Ammon's horn (tissue), 1 donor: ENCODE data around the gene TOB1.
"Not testable (repeated sequence)": the region's sequence is repeated elsewhere in the genome, so short reads cannot be mapped to it uniquely, and the experiment has no call there.

ENCODE experiments used
- DNase-seq: peaks from one replicate; pipeline ENCODE4 v3.0.0-alpha.2; 2016; ENCODE audit warnings: low spot score

TOB1 gene

GRCh38 chr17:50898369-50899004 lies 32.3 kb upstream of the TOB1 start:
- DNase-seq, result no peak

DNA sequence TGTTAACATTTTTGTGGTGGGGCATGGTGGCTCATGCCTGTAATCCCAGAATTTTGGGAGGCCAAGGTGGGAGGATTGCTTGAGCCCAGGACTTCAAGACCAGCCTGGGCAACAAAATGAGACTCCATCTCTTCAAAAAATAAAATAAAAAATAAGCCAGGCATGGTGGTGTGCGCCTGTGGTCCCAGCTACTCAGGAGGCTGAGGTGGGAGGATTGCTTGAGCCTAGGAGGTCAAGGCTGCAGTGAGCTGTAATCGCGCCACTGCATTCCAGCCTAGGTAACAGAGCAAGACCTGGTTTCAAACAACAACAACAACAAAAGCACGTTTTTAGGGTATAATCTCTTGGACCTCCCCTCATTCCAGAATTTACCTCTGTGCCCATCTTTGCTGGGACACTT lies 28.4 kb upstream of the TOB1 start:
- not testable (repeated sequence) for DNase-seq

DNA sequence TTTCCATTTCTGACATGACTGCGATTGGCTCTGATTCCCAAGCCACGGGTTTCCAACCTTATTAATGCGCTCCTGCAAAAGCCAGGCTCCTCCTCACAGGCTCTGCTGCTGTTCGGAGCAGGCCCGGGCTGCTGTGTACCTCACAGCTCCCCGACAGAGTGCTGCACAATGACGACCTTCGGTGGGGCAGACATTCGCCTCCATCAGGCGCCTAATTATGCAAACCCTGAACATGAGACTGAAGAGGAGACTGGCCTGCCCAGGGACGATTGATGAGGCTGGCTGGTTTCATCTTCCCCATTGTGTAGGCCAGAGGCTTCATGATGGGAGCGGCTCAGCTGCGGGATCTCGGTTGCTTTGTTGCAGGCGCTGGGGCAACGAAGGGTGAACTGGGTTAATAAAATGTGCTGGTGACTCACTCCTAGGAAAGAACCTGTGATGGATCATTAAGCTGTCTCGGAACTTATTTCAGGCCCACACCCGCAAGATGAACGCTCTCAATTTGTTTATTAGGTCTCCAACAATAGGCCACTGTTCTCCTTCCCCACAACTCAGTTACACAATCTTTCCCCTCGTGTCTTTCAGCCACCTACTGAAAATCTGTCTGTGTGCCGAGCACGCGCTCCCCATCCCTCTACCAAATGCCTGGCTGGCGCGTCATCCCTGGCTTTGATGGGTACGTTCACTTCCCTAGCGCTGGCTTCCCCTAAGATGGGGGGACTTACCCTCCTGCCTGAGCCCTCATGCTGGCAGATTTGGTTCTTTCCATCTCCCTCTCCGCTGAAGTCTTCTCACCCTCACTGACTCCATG lies 27.2 kb upstream of the TOB1 start:
- peak; percentile 92 for DNase-seq

GRCh38 chr17:50892101-50892776 lies 26.1 kb upstream of the TOB1 start:
- DNase-seq, result no peak

- no peak for DNase-seq
Measured at GRCh38 chr17:50891577-50891989, 25.4 kb upstream of the TOB1 start.

DNA sequence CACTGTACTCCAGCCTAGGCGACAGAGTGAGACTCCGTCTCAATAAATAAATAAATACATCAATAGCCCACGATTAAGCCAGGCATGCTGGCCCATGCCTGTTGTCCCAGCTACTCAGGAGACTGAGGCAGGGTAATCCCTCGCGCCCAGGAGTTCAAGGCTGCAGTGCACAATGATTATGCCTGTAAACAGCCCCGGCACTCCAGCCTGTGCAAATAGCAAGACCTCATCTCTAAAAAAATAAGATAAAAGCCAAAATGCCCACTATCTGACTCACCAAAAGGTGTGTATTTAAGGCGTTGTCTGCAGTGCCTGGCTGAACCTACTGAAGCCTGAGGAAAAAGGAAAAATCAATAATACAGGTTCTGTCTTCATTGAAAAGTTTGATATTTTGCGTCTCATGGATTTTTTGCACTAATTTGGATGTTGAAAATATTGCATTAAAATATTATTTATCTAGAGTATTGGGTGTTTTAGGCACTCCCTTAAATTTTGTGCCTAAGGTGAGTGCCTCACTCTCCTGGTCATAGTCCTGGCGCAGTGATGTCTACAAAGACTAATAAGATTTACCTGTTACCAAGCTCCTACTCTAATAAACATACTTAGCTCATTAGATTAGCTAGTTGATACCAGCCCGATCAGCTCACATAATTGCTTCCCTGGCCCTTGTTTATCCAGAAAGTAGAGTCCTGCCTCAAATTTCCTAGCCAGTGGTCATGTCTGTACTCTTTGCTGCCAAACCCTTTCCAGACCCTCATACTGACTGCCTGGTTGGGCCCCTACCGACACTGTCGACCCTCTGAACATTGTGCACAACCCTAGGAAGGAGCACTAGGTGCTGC lies 24.7 kb upstream of the TOB1 start:
- no peak for DNase-seq

DNA sequence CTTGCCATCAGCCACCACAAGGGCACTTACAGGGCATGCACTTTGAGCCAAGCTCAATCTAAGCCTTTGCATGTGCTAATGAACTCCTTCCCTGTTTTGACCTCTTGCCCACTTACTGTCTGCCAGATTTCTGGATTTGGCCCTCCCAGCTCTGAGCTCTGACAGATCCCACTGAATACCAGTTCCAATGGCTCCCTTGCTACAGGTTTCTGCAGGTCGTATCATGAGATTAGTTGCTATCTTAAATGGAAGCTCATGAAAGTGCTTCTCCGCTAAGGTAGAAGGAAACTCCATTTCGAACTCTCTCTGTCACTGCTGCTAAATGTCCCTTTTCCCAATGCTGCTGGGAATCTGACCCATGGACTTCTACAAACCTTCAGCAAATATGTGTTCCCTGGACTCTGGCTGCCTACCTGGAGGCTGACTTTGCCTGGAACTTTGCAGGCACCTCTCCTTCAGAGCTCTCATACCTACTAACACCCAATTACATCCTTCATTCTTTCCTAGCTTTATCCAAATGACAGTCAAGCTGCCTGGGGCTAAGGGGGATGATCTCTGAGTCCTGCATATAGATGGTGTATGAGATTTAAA lies 23.5 kb upstream of the TOB1 start:
- DNase-seq, result no peak

DNA sequence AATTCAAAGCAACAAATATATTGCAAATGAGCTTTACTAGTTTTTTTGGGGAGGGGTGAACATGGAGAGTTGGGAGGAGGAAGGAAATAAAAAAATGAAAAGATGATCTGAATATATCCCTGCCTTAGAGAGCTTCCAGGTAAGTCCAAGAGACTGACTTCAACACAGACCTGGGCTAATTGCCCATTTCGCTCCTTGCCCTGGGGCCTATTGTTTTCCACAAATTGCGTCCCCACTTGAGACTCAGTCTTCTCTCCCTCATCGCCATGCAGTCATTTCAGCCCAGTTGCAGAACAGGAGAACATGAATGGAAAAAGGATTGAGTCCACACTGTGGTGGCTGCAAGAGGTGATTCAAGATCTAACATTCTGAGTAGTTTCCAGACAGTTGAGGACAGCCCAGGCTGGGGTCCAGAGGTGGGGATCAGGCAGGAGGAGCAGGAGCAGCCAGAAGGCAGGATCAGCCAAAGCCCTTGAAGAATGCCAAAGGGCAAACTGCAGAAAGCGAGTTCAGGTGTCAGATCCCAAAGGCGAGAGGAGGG lies 21.6 kb upstream of the TOB1 start:
- DNase-seq, result no peak

GRCh38 chr17:50884439-50885311 lies 18.5 kb upstream of the TOB1 start:
- DNase-seq, result no peak

DNA sequence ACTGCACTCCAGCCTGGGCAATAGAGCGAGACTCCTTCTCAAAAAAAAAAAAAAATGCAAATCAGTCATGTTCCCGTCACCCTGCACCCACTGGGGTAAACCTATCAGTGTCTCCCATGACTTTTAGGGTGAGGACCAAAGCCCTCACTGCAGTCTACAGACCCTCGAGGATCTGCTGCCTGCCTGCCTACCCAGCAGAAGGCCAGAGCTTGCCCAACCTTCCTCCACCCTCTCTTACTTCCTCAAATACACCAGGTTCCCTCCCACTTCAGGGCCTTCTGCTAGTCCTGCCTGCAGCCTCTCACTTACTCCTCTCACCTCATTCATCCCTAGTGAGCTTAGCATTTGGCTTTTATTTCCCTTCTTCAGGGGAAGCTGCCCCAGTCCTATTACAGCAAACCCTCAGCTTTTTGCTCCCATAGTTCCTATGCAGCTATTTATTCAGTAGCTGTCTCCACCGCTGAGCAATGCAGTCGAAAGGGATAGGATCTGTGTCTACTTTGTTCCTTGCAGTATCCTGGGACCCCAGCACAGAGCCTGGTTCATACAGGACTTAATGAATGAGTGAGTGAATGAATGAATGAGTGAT lies 17.8 kb upstream of the TOB1 start:
- no peak for DNase-seq

DNA sequence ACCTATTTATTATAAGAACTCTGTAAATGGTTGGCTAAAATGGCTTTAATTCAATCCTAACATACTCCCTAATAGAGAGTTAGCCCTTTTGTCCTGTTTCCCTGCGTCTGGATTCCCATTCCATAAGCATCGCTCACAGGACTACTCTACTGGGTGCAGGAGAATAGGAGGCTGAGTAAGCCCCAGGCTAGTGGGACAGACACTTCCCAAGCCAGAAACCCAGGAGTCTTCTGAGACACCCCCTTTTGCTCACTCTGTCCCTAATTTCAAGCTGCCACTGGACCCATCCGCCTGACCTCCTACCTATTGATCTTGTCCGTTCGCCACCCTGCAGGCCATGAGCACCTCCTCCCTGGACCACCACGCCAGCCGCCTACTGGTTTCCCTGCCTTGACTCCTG lies 16.7 kb upstream of the TOB1 start:
- no peak for DNase-seq

DNA sequence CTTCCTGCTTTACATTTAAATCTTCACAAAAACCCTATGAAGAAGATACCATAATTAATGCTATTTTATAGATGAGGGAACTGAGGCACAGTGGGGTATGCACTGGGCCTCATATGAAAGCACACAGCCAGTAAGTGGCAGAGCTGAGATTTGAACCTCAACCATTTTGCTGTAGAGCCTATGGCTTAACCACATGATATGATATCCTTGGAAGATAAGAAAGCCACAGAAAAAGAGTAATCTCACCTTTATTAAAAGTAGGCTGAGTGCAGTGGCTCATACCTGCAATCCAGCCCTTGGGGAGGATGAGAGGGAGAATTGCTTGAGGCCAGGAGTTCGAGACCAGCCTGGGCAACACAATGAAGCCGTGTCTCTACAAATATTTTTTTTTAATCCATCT lies 15.0 kb upstream of the TOB1 start:
- DNase-seq, result no peak

DNA sequence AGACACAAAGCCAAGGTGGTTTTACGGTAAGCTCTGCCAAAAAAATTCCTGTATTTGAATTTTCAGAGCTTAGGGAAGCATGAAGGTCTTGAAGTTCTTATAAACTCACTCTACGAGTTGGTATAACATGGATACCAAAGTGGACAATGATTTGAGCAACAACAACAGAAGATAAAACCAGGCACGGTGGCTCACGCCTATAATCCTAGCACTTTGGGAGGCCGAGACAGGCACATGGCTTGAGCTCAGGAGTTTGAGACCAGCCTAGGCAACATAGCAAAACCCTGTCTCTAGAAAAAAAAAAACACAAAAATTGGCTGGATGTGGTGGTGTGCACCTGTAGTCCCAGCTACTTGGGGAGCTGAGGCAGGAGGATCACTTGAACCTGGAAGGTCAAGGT lies 12.9 kb upstream of the TOB1 start:
- DNase-seq, result no peak

- no peak for DNase-seq
Measured at GRCh38 chr17:50877838-50878237, 11.7 kb upstream of the TOB1 start.

DNA sequence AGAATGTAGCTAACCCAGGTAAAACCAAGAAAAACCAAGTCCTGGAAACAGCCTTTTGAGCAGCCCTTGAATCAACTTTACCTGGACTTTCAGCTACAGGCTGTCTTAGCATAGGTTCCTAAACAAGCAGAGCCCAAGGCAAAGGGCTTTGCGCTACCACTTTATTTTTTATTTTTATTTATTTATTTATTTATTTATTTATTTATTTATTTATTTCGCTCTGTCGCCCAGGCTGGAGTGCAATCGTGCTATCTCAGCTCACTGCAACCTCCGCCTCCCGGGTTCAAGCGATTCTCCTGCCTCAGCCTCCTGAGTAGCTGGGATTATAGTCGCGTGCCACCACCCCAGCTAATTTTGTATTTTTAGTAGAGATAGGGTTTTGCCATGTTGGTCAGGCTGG lies 10.9 kb upstream of the TOB1 start:
- not testable (repeated sequence) for DNase-seq

DNA sequence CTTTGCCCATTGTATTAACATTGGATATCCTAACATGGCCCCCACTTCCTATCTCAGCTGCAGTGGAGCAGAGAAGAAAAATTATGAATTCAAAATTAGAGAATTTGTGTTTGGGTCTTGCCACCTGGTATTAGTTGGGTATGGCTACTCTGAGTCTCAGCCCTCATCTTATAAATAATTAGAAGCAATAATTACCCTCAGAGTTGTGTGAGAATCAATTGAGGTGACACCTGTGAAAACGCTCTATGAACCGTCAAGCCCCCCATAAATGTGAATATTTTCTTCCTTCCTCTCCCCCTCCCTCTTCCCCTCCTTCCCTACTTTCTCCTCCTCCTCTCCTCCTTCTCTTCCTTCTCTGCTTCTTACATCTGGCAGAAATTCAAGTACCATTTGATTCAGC lies 8.9 kb upstream of the TOB1 start:
- DNase-seq, result no peak

DNA sequence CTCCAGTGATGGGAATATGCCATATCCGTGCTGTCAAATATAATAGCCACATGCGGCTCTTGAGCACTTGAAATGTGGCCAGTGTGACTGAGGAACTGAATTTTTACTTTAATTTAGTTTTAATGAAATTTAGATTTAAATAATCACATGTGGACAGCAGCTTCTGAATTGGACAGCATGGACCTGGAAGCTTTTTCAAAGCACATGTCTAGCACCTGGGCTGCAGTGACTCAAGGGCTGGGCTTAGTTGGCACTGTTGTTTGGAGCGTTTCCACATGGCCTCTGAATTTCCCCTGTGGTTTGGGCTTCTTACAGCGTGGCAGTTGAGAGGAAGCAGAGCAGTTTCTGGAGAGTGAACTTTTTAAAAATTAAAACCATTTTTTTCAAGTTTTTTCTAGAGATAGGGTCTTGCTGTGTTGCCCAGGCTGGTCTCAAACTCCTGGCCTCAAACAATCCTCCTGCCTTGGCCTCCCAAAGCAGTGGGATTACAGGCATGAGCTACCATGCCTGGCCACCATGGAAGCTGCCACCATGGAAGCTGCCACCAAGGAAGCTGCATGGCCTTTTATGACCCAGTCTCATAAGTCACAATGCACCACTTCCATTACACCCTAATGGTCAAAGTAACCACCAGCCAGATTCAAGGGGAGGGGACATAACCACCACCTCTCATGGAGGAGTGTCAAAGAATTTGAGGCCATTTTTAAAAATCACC lies 6.7 kb upstream of the TOB1 start:
- DNase-seq, result no peak

DNA sequence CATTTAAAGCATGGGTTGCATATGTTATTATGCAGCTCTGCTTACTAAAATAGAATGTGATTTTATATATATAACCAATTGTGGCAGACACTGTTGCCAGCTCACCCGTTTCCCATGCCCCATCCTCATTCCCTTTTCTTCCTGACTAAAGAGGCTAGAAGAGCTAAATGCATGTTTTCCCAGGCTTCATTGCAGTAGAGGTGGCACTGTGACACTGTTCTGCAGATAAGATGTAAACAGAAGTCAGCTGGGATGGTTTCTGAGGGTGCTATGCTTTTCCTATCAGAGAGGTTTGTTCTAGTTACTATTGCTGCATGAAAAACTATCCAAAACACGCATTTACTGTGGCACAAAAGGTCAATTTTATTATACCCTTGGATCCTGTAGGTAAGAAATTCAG lies 5.7 kb upstream of the TOB1 start:
- DNase-seq, result no peak

DNA sequence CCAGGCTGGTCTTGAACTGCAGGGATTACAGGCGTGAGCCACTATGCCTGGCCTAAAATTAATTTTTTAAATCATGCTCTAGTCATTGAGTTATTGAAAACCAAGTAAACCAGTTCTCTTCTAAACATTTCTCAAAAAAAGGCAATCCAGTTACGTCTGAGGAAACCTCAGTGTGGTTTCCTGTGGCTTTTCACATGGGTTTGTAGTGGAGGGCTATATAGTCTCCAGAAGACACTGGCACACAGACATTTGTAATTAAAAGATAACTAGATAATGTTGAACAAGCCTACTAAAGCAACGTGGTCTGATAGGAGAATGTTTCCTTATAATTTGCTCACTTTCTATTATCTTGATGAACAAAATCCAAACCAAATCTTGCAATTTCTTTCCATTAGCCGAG lies 5.2 kb upstream of the TOB1 start:
- no peak for DNase-seq

- no peak for DNase-seq
Measured at GRCh38 chr17:50868602-50869001, 2.4 kb upstream of the TOB1 start.
